ENCODE data around the gene RAB40AL.

Gene RAB40AL

DNA sequence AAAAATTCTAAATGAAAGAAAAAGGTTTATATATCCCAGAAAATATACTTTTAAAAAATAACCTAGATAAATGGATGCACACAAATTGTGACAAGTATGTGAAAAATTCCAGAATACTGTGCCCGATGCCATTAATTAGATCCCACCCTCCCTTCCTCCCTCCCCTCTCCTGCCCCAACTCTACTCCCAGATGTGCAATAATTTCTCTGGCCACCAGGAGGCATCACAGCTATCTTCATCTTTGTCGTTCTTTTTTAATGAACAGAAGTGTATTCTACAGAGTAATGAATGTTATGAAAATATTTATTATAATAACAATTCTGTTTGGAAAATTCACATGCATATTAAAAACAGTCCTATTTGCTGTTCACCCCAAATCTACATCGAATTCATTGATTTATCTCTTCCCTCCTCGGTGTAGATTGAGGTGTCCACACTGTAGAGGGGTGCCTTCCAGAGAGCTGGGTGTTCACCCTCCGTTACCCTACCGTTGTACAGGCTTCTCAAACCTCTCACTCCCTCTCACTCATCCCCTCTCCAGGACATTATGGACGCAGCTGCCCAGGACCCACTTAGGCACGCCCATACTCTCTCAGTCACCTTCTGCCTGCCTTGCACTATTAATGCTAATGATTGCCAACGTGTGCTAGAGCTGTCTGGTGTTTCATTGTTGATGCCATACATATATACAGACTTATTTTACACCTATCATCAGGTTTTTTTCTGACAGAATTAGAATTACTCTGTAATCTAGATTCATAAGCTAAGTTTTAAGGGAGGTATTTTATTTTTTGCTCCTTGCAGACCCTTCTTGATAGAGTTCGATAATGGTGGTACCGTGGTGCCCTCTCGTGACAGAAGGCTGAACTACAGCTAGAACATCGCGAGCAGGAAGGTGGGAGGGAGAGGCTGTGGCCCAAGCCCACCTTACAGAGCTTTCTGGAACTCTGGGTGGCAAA lies 14.1 kb downstream of the RAB40AL start:
- TF ChIP-seq CTCF (IDR thresholded peaks at IDR 0.05) = peak; percentile 52

DNA sequence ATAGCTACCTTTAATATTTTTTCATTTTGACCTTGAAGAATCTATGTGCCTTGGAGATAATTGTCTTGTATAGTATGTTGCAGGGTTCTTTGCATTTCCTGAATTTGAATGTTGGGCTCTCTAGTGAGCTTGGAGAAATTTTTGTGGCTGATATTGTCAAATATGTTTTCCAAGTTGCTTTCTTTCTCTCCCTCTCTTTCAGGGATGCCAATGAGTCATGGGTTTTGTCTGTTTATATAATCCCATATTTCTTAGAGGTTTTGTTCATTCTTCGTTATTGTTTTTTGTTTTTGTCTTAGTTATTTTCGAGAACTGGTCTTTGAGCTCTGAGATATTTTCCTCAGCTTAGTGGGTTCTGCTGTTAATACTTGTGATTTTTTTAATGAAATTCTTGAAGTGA lies 20.7 kb downstream of the RAB40AL start:
- no peak for TF ChIP-seq CTCF (IDR thresholded peaks at IDR 0.05)

DNA sequence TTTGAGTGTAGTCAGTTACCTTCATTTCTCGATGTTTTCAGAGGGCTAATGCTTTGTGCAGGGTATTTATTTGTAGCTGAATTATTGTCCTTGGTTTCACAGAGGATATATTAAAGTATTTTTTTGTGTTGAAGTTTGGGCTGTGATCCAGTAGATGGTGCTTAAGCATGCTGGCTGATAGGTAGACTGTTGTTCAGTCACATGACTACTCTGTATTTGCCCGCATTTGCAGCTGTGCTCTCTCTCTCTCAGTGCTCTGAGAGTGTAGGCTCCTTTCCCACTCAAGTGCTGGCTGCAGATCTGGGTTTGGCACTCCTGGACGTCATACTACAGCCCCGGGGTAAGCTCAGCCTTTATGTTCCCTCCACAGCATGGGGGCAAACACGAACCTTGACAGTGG lies 21.7 kb downstream of the RAB40AL start:
- no peak for TF ChIP-seq CTCF (IDR thresholded peaks at IDR 0.05)

- no peak for TF ChIP-seq CTCF (IDR thresholded peaks at IDR 0.05)
These were observed 22.4 kb downstream of the RAB40AL start for GRCh38 chrX:102959471-102959870.

DNA sequence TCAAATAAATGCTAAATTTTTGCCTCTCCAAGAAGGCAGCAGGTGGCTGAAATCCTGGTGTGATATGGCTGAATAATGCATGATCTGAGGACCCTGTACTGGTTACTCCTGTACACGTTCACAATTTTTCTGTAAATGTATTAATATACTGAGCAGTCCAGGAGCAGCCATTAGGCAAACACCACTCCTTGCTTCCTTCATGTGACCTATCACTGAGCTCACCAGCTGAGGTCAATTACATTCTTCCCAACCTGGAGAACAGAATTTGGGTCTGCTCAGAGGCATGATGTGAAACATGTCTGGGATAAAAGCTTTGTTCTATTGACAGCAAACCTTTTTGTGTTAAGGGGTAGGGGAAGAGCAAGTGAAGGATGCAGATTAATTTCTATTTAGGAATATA lies 26.9 kb downstream of the RAB40AL start:
- no peak for TF ChIP-seq CTCF (IDR thresholded peaks at IDR 0.05)

GRCh38 chrX:102964940-102965339 lies 27.9 kb downstream of the RAB40AL start:
- TF ChIP-seq CTCF (IDR thresholded peaks at IDR 0.05) = no peak

- no peak for TF ChIP-seq CTCF (IDR thresholded peaks at IDR 0.05)
These were observed 29.6 kb downstream of the RAB40AL start for GRCh38 chrX:102966701-102967100.
